ENCODE data around the gene DCAF4.
A peak's percentile ranks its signal among the peaks of the same experiment; 100 is the strongest.
"Not testable (repeated sequence)": the region's sequence is repeated elsewhere in the genome, so short reads cannot be mapped to it uniquely, and the experiment has no call there.

DCAF4 gene

GRCh38 chr14:72961579-72962335 is 35.5 kb downstream of the DCAF4 start (continued):
- TF ChIP-seq POU6F1 (CRISPR knock-in tag; IDR thresholded peaks at IDR 0.05; ENCODE audit: borderline replicate concordance, low read depth) (no peak), ZFP30 (CRISPR knock-in tag; IDR thresholded peaks at IDR 0.05) (no peak), BACH2 (CRISPR knock-in tag; IDR thresholded peaks at IDR 0.05; ENCODE audit: borderline replicate concordance) (no peak), PPARA (CRISPR knock-in tag; IDR thresholded peaks at IDR 0.05; ENCODE audit: borderline replicate concordance) (no peak), ZNF565 (CRISPR knock-in tag; conservative IDR thresholded peaks at IDR 0.05; ENCODE audit: low read depth) (no peak), CREB5 (CRISPR knock-in tag; IDR thresholded peaks at IDR 0.05; ENCODE audit: low read depth) (no peak), ZNF8 (CRISPR knock-in tag; IDR thresholded peaks at IDR 0.05) (no peak), PATZ1 (CRISPR knock-in tag; IDR thresholded peaks at IDR 0.05; ENCODE audit: borderline replicate concordance) (no peak)

- ATAC-seq = not testable (repeated sequence)
Observed at GRCh38 chr14:72962336-72962754, 36.1 kb downstream of the DCAF4 start.

- peak; percentile 57 for ATAC-seq
- no peak for TF ChIP-seq TCF4 (CRISPR knock-in tag; IDR thresholded peaks at IDR 0.05; ENCODE audit: borderline replicate concordance)
- no peak for TF ChIP-seq CSRNP3 (CRISPR knock-in tag; IDR thresholded peaks at IDR 0.05)
- no peak for TF ChIP-seq CSDC2 (CRISPR knock-in tag; IDR thresholded peaks at IDR 0.05)
- TF ChIP-seq ARNTL (CRISPR knock-in tag; IDR thresholded peaks at IDR 0.05; ENCODE audit: borderline replicate concordance, low read depth) = no peak
- no peak for TF ChIP-seq RARB (CRISPR knock-in tag; IDR thresholded peaks at IDR 0.05)
- no peak for TF ChIP-seq ISL1 (CRISPR knock-in tag; IDR thresholded peaks at IDR 0.05)
Observed at GRCh38 chr14:72962829-72963312, 36.6 kb downstream of the DCAF4 start.

- no peak for ATAC-seq
- TF ChIP-seq ZNF70 (CRISPR knock-in tag; IDR thresholded peaks at IDR 0.05) (0 out of 2 replicates have a peak, but pooled peaks have one; percentile 33), ISL1 (CRISPR knock-in tag; IDR thresholded peaks at IDR 0.05) (no peak), ZFP30 (CRISPR knock-in tag; IDR thresholded peaks at IDR 0.05) (no peak)
Observed at GRCh38 chr14:72965249-72965648, 39.0 kb downstream of the DCAF4 start.

GRCh38 chr14:72966038-72966437 is 39.8 kb downstream of the DCAF4 start:
- TF ChIP-seq SNAI2 (CRISPR knock-in tag; IDR thresholded peaks at IDR 0.05) (no peak), CSDC2 (CRISPR knock-in tag; IDR thresholded peaks at IDR 0.05) (no peak), CSRNP3 (CRISPR knock-in tag; IDR thresholded peaks at IDR 0.05) (no peak), OSR1 (CRISPR knock-in tag; IDR thresholded peaks at IDR 0.05) (no peak), GLIS3 (CRISPR knock-in tag; IDR thresholded peaks at IDR 0.05) (no peak), ESRRG (CRISPR knock-in tag; IDR thresholded peaks at IDR 0.05) (no peak)
- ATAC-seq = no peak
